ENCODE results near the gene SUCLA2.

GRCh38 chr13:48040896-48041295 lies 39.8 kb upstream of the SUCLA2 start:
- TF ChIP-seq SPI1 (IDR thresholded peaks at IDR 0.05; ENCODE audit: borderline replicate concordance, insufficient read depth, low read depth, low read length) (no peak), CTCF (IDR thresholded peaks at IDR 0.05 in 2 of 3, conservative IDR thresholded peaks at IDR 0.05 in 1 of 3; ENCODE audit: control insufficient read depth in 2 of 3, extremely low read depth in 1 of 3, insufficient read depth in 1 of 3, low read depth in 3 of 3, low read length in 3 of 3) (no peak), CUX1 (IDR thresholded peaks at IDR 0.05; ENCODE audit: insufficient replicate concordance, low read depth, low read length) (no peak), FOXM1 (IDR thresholded peaks at IDR 0.05; ENCODE audit: low read depth, low read length) (no peak), MAX (IDR thresholded peaks at IDR 0.05; ENCODE audit: low read depth, low read length) (no peak), POLR2AphosphoS2 (IDR thresholded peaks at IDR 0.05; ENCODE audit: low read depth, low read length) (no peak)

Data from GM12878 (cell line).